Fibroblast of villous mesenchyme (primary cell): ENCODE measurements around the gene IZUMO1. TPM values are rescaled to one million over a fixed set of nuclear protein-coding genes. Genes with fewer than 3 reads are reported as not detected.
"Not testable (repeated sequence)": the region's sequence is repeated elsewhere in the genome, so short reads cannot be mapped to it uniquely, and the experiment has no call there.

Experiments
- DNase-seq: peaks from one replicate; pipeline ENCODE4 v3.0.0-alpha.2; 2010; ENCODE audit warnings: low read depth
- H3K4me3 ChIP-seq: 2 replicates; pipeline ENCODE4 v1.5.1; 2011; ENCODE audit warnings: low read depth, mild to moderate bottlenecking, low read length
- total RNA-seq: library from RNA; depleted of rRNA; stranded (reverse); fragments of >200 nt; gene quantifications from 2 replicates; pipeline ENCODE4 v1.2.3, GENCODE V29; 2012
- TF ChIP-seq, protein P1 (sequence below): IDR thresholded peaks from 2 replicates; pipeline ENCODE4 v1.5.1; 2012; ENCODE audit warnings: low read depth, mild to moderate bottlenecking, low read length; ENCODE audit not compliant: insufficient read depth

The IZUMO1 gene
- total RNA-seq = under 0.01 TPM in 1 of 2 replicates, not detected in the other

DNA sequence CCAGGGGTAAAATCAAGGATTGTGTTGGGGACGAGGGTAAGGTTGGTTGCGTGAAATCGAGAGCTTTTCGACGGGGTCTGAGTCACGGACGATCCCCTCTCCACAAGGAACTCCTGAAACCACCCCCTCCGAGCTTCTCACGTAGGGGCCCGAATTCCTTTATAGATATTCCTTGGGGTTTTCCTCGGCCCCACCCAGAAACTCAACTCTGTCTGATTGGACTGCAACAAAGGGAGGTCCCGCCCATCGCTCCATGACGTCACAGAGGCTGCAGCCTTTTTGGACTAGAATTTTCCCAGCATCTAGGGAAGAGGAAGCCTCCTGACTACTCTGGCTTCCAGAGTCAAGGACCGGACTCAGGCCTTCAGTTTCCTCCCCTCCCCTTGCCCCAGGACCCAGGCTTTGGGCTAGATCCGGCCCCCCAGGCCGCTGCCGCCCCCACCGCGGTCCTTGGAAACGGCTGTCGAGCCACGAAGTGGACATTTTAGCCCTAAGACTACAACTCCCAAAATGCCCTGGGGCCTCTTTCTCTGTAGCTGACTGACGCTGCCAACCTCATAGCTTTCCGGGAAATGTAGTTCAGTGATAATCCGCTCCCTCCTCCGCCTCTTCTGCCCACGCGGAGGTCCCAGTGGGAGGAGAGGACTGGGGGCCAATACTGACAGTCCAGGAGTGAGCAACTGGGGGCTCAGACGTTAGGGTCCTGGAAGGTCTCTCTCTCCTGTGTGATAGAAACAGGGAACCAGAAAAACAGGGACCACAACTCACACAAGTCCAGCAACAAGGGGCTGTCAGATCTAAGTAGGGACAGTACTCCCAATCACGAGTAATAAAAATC is at the start of gene IZUMO1:
IZUMO1 (minus strand) TSS at position 172 of the 838 bp plus-strand sequence. CDS start 1,050 bp downstream, outside the sequence.
- peak within 1 kb of the TSS; percentile 77 for H3K4me3 ChIP-seq
- TF ChIP-seq, protein P1, sequence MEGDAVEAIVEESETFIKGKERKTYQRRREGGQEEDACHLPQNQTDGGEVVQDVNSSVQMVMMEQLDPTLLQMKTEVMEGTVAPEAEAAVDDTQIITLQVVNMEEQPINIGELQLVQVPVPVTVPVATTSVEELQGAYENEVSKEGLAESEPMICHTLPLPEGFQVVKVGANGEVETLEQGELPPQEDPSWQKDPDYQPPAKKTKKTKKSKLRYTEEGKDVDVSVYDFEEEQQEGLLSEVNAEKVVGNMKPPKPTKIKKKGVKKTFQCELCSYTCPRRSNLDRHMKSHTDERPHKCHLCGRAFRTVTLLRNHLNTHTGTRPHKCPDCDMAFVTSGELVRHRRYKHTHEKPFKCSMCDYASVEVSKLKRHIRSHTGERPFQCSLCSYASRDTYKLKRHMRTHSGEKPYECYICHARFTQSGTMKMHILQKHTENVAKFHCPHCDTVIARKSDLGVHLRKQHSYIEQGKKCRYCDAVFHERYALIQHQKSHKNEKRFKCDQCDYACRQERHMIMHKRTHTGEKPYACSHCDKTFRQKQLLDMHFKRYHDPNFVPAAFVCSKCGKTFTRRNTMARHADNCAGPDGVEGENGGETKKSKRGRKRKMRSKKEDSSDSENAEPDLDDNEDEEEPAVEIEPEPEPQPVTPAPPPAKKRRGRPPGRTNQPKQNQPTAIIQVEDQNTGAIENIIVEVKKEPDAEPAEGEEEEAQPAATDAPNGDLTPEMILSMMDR = no peak
- peak; percentile 91 for DNase-seq

DNA sequence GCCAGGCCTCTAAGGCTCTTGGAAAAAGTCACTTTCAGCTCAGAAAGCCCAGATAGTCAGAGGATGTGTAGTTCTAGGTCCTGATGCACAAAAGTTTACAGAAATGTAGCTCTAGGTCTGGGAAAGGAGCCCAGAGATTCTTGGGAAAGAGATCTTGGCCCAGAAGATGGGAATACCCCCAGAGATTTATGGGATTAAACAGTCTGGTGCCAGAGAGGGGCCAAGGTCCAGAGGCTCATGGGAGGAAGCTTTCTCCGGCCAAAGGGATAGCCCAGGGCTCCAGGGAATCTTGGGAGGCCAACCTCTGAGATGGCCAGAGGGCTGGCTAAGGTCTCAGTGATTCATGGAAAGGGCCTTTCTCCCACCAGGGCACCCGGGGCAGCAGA is 49.0 kb upstream of the IZUMO1 start:
- TF ChIP-seq, protein P1 = no peak
- no peak for DNase-seq
- H3K4me3 ChIP-seq = no peak overlapping the region

DNA sequence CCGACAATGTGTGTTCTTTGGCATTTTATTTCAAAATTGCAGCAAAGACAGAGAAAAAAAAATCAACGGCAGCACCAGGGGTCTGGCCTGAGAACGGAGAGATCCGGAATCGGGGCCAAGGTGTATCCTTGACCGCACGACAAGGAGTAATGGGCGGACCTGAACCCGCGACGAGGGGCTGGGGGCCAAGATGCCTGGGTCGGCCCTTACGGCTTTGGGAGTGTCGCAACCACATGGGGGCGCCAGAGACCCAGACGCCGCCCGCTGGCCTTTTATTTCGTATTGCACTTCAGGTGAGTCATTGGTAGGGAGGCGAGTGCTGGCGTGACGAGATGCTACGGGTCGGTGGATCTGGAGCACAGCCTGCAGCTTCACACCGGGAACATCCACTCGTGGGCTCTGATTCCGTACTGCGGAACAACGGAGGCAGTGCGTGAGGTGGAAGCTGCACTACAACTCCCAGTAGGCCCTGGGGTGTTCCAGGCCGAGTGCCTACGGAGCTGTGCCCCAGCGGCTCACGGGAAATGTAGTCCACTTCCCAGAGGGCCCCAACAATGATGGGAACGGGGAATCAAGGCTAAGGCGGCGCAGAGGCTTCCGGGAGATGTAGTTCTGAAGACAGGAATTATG is 48.5 kb upstream of the IZUMO1 start:
- H3K4me3 ChIP-seq = peak overlapping the region; percentile 65
- TF ChIP-seq, protein P1 = peak; percentile 92
- DNase-seq = peak; percentile 92

DNA sequence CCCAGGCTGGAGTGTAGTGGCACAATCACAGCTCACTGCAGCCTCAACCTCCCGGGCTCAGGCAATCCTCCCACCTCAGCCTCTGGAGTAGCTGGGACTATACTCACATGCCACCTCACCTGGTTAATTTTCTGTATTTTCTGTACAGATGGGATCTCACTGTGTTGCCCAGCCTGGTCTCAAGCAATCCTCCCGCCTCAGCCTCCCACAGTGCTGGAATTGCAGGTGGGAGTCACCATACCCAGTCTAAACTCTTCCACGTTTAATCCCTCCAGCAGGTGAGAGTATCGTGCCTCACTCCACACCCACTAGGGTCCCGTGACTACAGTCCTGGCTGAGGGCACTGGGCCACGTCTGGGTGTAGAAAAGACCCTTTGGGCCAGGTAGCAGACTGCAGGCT is 47.6 kb upstream of the IZUMO1 start:
- H3K4me3 ChIP-seq = no peak overlapping the region
- no peak for DNase-seq
- TF ChIP-seq, protein P1 = no peak

DNA sequence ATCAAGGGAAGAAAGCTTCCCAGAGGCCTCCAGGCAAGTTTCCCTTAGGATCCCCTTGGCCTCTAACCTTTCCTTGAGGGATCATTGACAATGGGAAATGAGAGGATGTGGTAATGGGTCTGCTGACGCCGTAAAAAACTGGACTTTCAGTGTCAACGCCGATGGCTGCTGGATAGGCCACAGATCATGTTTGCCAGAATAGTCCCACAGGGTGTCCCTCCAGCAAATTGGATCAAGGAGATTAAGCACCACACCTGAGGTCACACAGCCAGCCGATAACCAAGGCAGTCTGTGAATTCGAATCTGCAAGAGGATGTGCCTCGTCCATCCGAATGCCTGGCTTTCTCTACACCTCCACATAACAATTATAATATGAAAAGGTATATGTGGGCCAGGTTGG is 46.6 kb upstream of the IZUMO1 start:
- TF ChIP-seq, protein P1 = no peak
- DNase-seq = no peak
- no peak overlapping the region for H3K4me3 ChIP-seq

DNA sequence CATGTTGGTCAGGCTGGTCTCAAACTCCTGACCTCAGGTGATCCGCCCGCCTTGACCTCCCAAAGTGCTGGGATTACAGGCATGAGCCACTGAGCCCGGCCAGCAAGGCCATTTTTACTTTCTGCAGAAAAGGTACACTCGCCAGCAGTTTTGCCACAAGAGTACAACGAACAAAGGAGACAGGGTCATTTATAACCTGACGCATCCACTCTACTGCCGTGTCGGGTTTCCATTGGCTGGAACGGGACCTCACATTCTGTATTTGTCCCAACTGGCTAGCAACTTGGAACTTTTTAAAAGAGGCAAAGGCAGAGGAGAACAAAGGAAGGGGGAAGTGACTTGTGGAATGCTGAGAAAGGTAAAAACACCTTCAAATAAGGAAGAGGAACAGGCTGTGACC is 40.6 kb upstream of the IZUMO1 start:
- DNase-seq, H3K4me3 ChIP-seq: not testable (repeated sequence)

DNA sequence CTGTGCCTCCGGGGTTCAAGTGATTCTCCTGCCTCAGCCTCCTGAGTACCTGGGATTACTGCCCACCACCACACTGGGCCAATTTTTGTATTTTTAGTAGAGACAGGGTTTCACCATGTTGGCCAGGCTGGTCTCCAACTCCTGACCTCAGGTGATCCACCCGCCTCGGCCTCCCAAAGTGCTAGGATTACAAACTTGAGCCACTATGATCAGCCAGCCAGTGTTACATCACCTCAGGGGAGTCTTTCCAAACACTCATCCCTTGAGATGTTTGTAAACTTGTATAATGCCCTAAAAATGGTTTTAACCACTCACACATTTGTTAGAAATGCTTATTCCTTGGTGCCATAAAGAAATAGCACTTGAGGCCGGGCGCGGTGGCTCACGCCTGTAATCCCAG is 39.7 kb upstream of the IZUMO1 start:
- H3K4me3 ChIP-seq, DNase-seq: not testable (repeated sequence)
